Measurements from ENCODE around the gene LPIN3. TPM values are rescaled to one million over a fixed set of nuclear protein-coding genes. Genes with fewer than 3 reads are reported as not detected.

LPIN3 gene
- polyA plus RNA-seq, 3 donors, result 10.5 to 19.9 (median 11.6) TPM

- DNase-seq (ENCODE audit: extremely low read depth in 1 of 11, low read depth in 9 of 11, low spot score in 4 of 11), result no peak
These were observed 20.5 kb downstream of the LPIN3 start for GRCh38 chr20:41360831-41361756.

GRCh38 chr20:41361757-41362747 is 21.4 kb downstream of the LPIN3 start:
- no peak for DNase-seq (ENCODE audit: extremely low read depth in 1 of 11, low read depth in 9 of 11, low spot score in 4 of 11)

GRCh38 chr20:41362748-41363140 is 22.1 kb downstream of the LPIN3 start:
- no peak for DNase-seq (ENCODE audit: extremely low read depth in 1 of 11, low read depth in 9 of 11, low spot score in 4 of 11)

- no peak for DNase-seq (ENCODE audit: extremely low read depth in 1 of 11, low read depth in 9 of 11, low spot score in 4 of 11)
These were observed 23.0 kb downstream of the LPIN3 start for GRCh38 chr20:41363601-41364000.

- no peak for DNase-seq (ENCODE audit: extremely low read depth in 1 of 11, low read depth in 9 of 11, low spot score in 4 of 11)
These were observed 23.7 kb downstream of the LPIN3 start for GRCh38 chr20:41364236-41364855.

- DNase-seq (ENCODE audit: extremely low read depth in 1 of 11, low read depth in 9 of 11, low spot score in 4 of 11), result no peak
These were observed 24.5 kb downstream of the LPIN3 start for GRCh38 chr20:41364967-41365765.

GRCh38 chr20:41365777-41366545 is 25.3 kb downstream of the LPIN3 start:
- no peak for DNase-seq (ENCODE audit: extremely low read depth in 1 of 11, low read depth in 9 of 11, low spot score in 4 of 11)

- DNase-seq (ENCODE audit: extremely low read depth in 1 of 11, low read depth in 9 of 11, low spot score in 4 of 11), result peak in 2 of 11 donors; percentile 28
These were observed 26.1 kb downstream of the LPIN3 start, which contains the start of gene EMILIN3 for GRCh38 chr20:41366546-41367392. EMILIN3 (minus strand) TSS chr20:41366818; CDS start chr20:41366634, 184 bp downstream.

GRCh38 chr20:41367393-41367695 is 26.7 kb downstream of the LPIN3 start:
- no peak for DNase-seq (ENCODE audit: extremely low read depth in 1 of 11, low read depth in 9 of 11, low spot score in 4 of 11)

- no peak for DNase-seq (ENCODE audit: extremely low read depth in 1 of 11, low read depth in 9 of 11, low spot score in 4 of 11)
These were observed 27.3 kb downstream of the LPIN3 start for GRCh38 chr20:41367956-41368355.

GRCh38 chr20:41369673-41370072 is 29.1 kb downstream of the LPIN3 start:
- no peak for DNase-seq (ENCODE audit: extremely low read depth in 1 of 11, low read depth in 9 of 11, low spot score in 4 of 11)

- no peak for DNase-seq (ENCODE audit: extremely low read depth in 1 of 11, low read depth in 9 of 11, low spot score in 4 of 11)
These were observed 29.6 kb downstream of the LPIN3 start for GRCh38 chr20:41370176-41370575.

GRCh38 chr20:41371371-41371770 is 30.8 kb downstream of the LPIN3 start:
- DNase-seq (ENCODE audit: extremely low read depth in 1 of 11, low read depth in 9 of 11, low spot score in 4 of 11), result no peak

- no peak for DNase-seq (ENCODE audit: extremely low read depth in 1 of 11, low read depth in 9 of 11, low spot score in 4 of 11)
These were observed 32.7 kb downstream of the LPIN3 start for GRCh38 chr20:41373251-41373783.

- DNase-seq (ENCODE audit: extremely low read depth in 1 of 11, low read depth in 9 of 11, low spot score in 4 of 11), result peak in 2 of 11 donors; percentile 34 to 39
These were observed 33.6 kb downstream of the LPIN3 start for GRCh38 chr20:41373931-41374920.

- no peak for DNase-seq (ENCODE audit: extremely low read depth in 1 of 11, low read depth in 9 of 11, low spot score in 4 of 11)
These were observed 35.2 kb downstream of the LPIN3 start for GRCh38 chr20:41375846-41376245.
